NCI-H1436 (cell line): ENCODE measurements around the gene PRKACA.

ENCODE experiments used
- DNase-seq: peaks from one replicate; lab custom pipeline; 2025; lab: John Stamatoyannopoulos, UW

PRKACA gene

GRCh38 chr19:14042659-14043608 lies 74.6 kb downstream of the PRKACA start:
- DNase-seq, result peak; percentile 49
